Upper lobe of left lung (tissue), 4 donors: ENCODE measurements around the gene ST8SIA5.

Experiments used
- CTCF ChIP-seq, 6 experiments: fragments of 450-650 bp in 4 of 6; fragments of 200-600 bp in 2 of 6; sonication (generic) in 2 of 6; IDR thresholded peaks; one replicate each; pipeline ENCODE4 v1.5.1; 2016 to 2019; ENCODE audit warnings: antibody characterized with exemption in 6 of 6
- POLR2A ChIP-seq, 4 donors: fragments of 450-650 bp; IDR thresholded peaks; one replicate each; pipeline ENCODE4 v1.5.1; 2016 to 2017; ENCODE audit warnings: antibody characterized with exemption in 4 of 4, mild to moderate bottlenecking in 2 of 4

- TF ChIP-seq CTCF (IDR thresholded peaks at IDR 0.05) = no peak
- no peak for TF ChIP-seq POLR2A (IDR thresholded peaks at IDR 0.05)
Observed at GRCh38 chr18:46675112-46675511, 81.7 kb downstream of the ST8SIA5 start.
